NCI-H1694 treated with DMSO at 0.1 percent for 48 hours (cell line): ENCODE measurements around the gene CALCOCO1.
"Not testable (repeated sequence)": the region's sequence is repeated elsewhere in the genome, so short reads cannot be mapped to it uniquely, and the experiment has no call there.

Experiments used
- DNase-seq: peaks from one replicate; lab custom pipeline; 2025; lab: John Stamatoyannopoulos, UW

Gene CALCOCO1

DNA sequence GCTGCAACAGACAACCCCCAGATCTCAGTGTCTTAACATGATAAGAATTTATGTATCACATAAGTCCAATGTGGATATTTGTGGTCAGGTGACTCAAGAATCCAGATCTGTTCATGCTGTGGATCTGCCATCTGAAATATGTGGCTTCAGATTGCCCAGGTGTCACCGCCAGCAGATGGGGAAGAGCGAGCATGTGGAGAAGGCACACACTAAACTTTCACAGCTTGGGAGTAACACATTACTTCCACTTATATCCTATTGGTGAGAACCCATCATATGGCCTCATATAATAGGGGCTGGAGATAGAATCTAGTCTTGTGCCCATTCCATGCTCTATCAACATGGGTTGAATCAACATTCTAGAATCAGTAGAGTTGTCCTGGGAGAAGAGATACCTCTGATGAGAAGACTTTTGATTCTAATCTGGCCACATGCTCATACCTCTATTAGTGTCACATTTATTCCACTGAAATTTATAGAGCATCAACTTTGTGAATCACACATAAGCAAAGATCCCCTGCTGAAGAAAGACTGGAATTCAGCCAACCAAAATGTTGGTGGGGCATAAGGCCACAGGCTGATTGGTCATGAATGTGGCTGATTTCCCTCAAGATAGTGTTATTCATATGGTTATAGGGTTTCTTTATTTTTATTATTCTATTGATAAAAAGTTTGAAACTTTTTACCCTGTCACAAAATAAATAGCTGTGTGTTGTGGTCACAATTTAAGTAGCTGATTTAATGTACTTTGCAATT lies 6.0 kb upstream of the CALCOCO1 start:
- DNase-seq: no peak

DNA sequence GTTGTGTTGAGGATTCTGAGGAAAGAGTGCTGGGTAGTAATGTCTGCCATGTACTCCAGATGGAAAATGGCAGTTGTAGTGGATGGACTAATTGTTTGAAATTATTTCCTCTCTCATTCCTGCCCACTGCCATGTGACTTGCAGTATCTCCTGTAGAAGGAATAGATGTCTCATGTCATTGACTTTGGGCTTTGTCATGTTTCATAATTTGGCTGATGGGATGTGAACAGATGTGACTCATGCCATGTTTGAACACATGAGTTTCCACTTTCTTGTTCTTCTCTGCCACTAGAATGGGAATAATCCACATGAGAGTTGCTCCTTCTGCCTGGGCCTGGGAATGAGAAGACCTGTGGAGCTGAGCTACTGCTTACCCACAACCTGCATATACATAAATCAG lies 2.4 kb upstream of the CALCOCO1 start:
- no peak for DNase-seq

DNA sequence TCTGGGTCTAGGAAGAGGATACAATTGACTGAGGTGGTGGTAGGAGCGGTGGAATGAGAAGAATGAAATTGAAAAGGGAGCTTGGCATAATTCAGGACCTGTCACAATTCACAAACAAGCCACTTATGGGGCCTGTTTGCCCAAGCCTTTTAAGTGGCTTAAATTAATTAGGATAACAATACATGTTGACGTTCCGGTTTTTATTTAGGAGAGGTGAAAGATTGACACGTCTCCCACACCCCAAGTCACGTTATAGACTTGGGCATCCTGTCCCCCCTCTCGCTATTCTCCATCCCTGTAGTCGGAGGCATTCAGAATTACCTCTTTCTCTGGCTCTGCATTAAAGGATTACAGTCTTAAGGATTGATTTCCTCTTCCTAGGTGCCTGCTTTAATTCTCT lies 954 bp upstream of the CALCOCO1 start:
- no peak for DNase-seq

DNA sequence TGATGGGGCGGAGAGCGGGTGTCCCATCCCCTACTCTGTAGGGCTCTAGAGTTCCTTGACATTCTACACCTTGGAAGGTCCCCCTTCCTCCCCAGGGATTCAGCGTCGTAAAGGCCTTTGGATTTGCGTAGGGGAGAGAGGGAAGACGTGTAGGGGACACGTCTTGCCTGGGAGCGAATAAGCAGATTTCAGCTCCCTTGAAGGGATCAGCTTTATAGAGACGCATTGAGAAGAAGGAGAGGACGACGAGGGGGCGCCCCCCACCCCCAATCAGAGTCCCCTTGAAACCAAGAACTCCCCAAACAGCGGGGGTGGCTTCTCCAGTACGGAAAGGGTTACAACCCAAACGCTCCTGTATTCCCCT lies 324 bp downstream of the CALCOCO1 start:
- no peak for DNase-seq

DNA sequence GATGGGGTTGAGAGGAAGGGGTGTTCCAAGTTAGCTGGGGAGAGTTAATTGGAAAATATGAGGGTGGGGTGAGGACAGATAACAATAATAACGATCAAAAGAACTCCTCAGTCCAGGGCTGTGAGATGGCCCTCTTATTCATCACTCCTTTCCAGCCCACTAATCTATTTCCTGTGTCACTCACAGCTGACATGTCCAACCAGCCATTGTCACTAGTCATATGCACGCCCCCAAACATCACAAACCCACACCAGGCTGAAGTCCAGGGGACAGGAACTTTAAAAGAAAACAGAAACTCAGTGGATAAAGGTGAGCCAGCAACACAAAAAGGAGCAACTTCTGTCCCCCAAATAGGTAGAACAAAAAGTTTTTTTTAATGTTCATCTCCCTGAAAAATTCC lies 911 bp downstream of the CALCOCO1 start:
- DNase-seq: no peak

GRCh38 chr12:53725824-53726223 lies 1.4 kb downstream of the CALCOCO1 start:
- no peak for DNase-seq

- DNase-seq: no peak
Measured at GRCh38 chr12:53722450-53723041, 4.7 kb downstream of the CALCOCO1 start.

- DNase-seq: no peak
Measured at GRCh38 chr12:53720946-53721345, 6.3 kb downstream of the CALCOCO1 start.

DNA sequence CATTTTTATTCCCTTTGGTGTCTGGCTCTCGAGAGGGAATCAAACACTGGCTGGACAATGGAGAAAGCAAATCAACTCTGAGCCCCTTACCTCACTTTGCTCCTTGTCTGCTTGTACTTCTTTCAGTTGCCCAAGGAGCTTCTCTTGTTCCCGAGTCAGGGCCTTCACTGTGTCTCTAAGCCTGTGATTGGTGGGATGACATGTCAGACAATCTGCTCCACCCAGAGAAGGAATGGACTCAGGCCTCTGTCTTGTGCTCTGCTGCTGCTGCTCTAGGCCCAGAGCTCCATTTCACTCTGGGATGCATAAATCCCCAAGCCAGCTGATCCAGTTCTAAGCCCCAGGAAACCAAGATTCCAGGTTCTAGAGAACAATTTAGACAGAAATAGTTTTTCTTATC lies 7.6 kb downstream of the CALCOCO1 start:
- DNase-seq: no peak

- not testable (repeated sequence) for DNase-seq
Measured at GRCh38 chr12:53718567-53718966, 8.7 kb downstream of the CALCOCO1 start.

DNA sequence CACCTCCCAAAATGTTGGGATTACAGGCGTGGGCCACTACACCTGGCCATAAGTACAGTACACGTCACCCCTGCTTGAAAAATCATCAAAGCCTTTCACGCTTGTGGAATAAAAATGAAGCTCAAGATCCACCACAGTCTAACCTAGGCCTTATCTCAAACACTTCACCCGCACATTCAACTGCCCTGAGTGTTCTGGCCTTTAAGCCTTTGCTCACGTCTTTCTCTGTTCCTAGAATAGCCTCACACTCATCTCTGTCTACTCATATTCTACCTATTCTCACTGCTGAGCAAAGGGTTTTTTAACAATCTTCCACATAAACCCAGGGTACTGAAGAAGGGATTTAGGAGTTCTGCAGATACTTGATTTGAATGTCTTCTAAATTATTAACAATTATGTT lies 9.9 kb downstream of the CALCOCO1 start:
- DNase-seq: no peak

DNA sequence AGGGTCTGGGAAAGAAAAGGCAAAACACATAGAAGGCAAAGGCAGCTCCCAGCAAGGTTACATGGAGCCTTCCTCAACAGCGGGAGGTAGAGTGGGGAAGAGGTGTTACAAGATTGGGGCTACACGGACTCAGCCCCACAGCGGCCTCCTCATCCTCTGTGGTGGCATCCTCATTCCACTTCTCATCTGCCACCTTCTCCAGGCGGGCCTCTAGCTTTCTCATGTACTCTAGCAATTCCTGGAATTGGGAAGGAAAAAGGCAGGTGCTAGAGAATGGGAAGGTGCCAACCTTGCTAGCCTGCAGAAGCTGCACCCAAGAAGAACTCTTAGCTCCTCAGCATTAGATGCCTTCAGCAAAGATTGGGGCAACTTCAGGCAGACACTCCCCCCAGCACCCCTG lies 13.2 kb downstream of the CALCOCO1 start:
- DNase-seq: no peak

DNA sequence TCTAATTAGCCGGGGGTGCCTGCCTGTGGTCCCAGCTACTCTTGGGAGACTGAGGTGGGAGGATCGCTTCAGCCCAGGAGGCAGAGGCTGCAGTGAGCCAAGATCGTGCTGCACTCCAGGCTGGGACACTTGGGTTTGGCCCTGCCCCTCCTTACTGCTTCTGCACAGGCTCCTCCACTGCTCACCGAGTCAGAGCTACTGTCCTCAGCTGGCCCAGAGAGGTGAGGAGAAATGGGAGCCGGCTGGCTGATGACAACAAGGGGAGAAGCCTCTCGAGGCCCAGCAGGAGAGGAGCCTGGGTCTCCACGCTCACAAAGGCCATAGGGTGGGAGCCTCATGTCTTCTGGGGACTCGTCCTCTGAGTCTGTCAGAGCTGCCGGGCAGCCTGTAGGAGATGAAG lies 13.7 kb downstream of the CALCOCO1 start:
- DNase-seq: no peak

GRCh38 chr12:53712059-53712643 lies 15.1 kb downstream of the CALCOCO1 start:
- DNase-seq: peak; percentile 3

DNA sequence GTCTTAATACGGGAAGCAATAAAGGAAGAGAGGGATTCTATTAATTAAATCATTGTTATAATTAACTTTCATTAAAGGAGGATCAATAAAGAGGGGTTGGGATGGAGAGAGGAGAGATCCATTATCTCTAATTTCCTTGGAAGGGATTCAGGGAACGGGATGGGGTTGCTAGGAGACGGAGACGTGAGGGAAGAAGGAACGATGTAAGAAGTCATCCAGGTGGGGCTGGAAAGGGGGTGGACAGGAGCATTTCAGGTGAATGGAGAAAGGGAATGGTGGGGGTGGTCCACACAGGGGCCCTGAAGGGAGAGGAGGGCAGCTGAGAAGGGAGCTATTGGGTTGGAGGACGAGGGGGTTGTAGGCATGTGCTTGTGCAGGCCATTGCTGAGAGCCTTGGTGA lies 17.2 kb downstream of the CALCOCO1 start:
- DNase-seq: no peak

DNA sequence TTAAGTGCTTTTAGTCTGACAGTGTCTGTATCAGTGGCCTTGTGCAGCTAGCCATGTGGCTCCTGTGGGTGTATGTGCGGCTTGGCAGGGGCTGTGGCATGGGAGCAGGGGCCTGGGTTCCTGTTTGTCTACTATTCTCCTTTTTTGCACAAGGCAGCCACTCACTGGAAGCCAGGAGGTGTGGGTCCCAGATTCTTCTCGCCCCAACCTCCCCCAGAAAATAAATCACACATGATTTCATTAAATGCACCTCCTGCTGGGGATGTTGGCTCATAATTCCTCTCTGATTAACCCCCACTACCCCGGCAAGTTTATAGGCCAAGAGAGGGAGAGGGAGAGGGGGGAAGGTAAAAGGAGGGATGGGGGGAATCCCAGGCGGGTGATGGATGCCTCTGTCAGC lies 17.6 kb downstream of the CALCOCO1 start:
- no peak for DNase-seq

GRCh38 chr12:53706080-53706479 lies 21.2 kb downstream of the CALCOCO1 start:
- no peak for DNase-seq

- no peak for DNase-seq
Measured at GRCh38 chr12:53703756-53704155, 23.5 kb downstream of the CALCOCO1 start.

DNA sequence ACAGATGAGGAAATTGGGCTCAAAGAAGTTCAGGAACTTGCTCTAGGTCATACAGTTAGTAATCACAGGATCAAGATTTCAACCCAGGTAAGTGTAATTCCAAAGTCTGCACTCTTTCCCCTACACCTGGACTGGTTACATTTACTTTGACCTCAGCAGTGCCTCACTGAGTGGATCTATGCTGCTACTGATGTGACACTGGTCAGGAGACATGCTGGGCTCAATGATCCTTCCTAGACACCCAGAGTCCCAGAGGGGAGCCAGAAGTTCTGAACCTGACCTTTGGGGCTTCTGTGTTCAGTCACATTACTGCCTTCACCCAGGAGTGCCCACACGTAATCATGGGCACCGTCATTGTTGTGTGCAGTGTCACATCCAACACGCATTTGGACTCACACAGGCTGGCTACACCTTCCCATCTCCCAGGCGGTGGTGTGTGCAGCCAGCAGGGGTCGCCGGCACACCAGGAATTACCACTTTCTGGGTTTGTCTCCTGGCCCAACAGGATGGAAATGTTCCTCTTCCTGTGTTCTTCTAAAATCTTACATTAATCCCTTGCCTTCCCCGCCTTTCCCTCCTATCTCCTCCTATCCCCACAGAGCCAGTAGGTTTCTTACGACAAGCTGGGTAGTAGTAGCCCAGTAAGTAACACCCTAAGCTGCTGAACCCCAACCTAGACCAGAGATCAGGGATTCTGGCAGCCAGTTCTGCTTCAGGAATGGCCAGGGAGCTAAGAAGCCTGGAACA lies 25.6 kb downstream of the CALCOCO1 start:
- DNase-seq: peak; percentile 63

- DNase-seq: no peak
Measured at GRCh38 chr12:53700567-53700966, 26.7 kb downstream of the CALCOCO1 start.

DNA sequence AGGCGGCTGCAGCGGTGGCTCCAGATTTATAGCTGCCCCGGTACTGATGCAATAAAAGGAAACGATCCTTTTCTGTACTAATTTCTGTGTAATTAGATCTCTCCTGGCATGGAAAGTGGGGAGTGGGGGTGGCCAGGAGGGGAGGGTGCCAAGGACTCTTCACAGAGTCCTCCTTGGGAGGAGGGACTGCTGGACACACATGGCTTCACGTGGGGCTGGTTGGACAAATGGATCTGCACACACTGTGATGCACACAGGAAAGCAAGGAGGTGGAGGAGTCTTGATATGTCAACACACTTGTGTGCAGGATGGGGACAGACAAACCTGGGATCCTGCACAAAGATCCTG lies 27.6 kb downstream of the CALCOCO1 start:
- DNase-seq: no peak

- DNase-seq: no peak
Measured at GRCh38 chr12:53698948-53699677, 28.1 kb downstream of the CALCOCO1 start.
